OCI-LY1 (cell line): ENCODE results near the gene CCDC78.

Experiments used
- CTCF ChIP-seq: fragments of 200-600 bp; sonication (generic), shearing (Covaris generic); IDR thresholded peaks from 2 replicates; pipeline ENCODE4 v1.5.1; 2017; ENCODE audit warnings: mild to moderate bottlenecking, antibody characterized with exemption, low read length, moderate library complexity, mixed read lengths
- EZH2 ChIP-seq: fragments of 200-600 bp; sonication (generic), shearing (Covaris generic); IDR thresholded peaks from 2 replicates; pipeline ENCODE4 v1.8.0; 2017; ENCODE audit warnings: borderline replicate concordance, mixed run types, mild to moderate bottlenecking, antibody characterized with exemption, low read length, moderate library complexity, mixed read lengths

GRCh38 chr16:693364-693763 lies 32.9 kb downstream of the CCDC78 start:
- TF ChIP-seq EZH2 (no peak), CTCF (no peak)
